H9 (cell line): ENCODE results near the gene NLRP13. TPM values are rescaled to one million over a fixed set of nuclear protein-coding genes. Genes with fewer than 3 reads are reported as not detected.

ENCODE experiments used
- DNase-seq: peaks from one replicate; pipeline ENCODE4 v3.0.0-alpha.2; 2017
- H2AFZ ChIP-seq: one replicate; pipeline ENCODE4 v1.6.1; 2013; ENCODE audit warnings: mild to moderate bottlenecking, low read length, control low read depth, moderate library complexity
- H2AK5ac ChIP-seq: 2 replicates; pipeline ENCODE4 v1.6.1; 2013; ENCODE audit warnings: low read length, control low read depth, mixed read lengths; ENCODE audit not compliant: insufficient read length
- H2BK120ac ChIP-seq: one replicate; pipeline ENCODE4 v1.6.1; 2013; ENCODE audit warnings: low read depth, mild to moderate bottlenecking, low read length, control low read depth, inconsistent platforms; ENCODE audit not compliant: poor library complexity, severe bottlenecking
- H2BK12ac ChIP-seq: 2 replicates; pipeline ENCODE4 v1.6.1; 2013; ENCODE audit warnings: low read length, control low read depth, mixed read lengths, low read depth; ENCODE audit not compliant: insufficient read length
- H2BK15ac ChIP-seq: 2 replicates; pipeline ENCODE4 v1.6.1; 2013; ENCODE audit warnings: low read depth, low read length, control low read depth
- H2BK20ac ChIP-seq: one replicate; pipeline ENCODE4 v1.6.1; 2013; ENCODE audit warnings: low read depth, mild to moderate bottlenecking, low read length, control low read depth, inconsistent platforms; ENCODE audit not compliant: poor library complexity, severe bottlenecking
- H2BK5ac ChIP-seq: 2 replicates; pipeline ENCODE4 v1.6.1; 2013; ENCODE audit warnings: low read length, control low read depth, mixed read lengths; ENCODE audit not compliant: insufficient read length
- H3K14ac ChIP-seq: 2 replicates; pipeline ENCODE4 v1.6.1; 2013; ENCODE audit warnings: low read length, control low read depth; ENCODE audit not compliant: insufficient read depth
- H3K18ac ChIP-seq: 2 replicates; pipeline ENCODE4 v1.6.1; 2013; ENCODE audit warnings: low read depth, mild to moderate bottlenecking, mixed read lengths, low read length, control low read depth; ENCODE audit not compliant: insufficient read length
- H3K23ac ChIP-seq: 2 replicates; pipeline ENCODE4 v1.6.1; 2013; ENCODE audit warnings: low read length, control low read depth, mixed read lengths, low read depth; ENCODE audit not compliant: insufficient read length
- H3K23me2 ChIP-seq: 2 replicates; pipeline ENCODE4 v1.6.1; 2013; ENCODE audit warnings: low read depth, mild to moderate bottlenecking, mixed read lengths, low read length, control low read depth; ENCODE audit not compliant: insufficient read length, poor library complexity, severe bottlenecking
- H3K27ac ChIP-seq: 2 replicates; pipeline ENCODE4 v1.5.1; 2013; ENCODE audit warnings: low read length, control low read depth, mixed read lengths, low read depth; ENCODE audit not compliant: insufficient read length
- H3K27me3 ChIP-seq: 2 replicates; pipeline ENCODE4 v1.6.1; 2013; ENCODE audit warnings: low read length, control low read depth, inconsistent platforms; ENCODE audit not compliant: insufficient read depth
- H3K4ac ChIP-seq: 2 replicates; pipeline ENCODE4 v1.6.1; 2013; ENCODE audit warnings: low read depth, mild to moderate bottlenecking, control low read depth, inconsistent platforms, low read length, moderate library complexity
- H3K4me1 ChIP-seq: 2 replicates; pipeline ENCODE4 v1.6.1; 2013; ENCODE audit warnings: low read length, control low read depth, inconsistent platforms; ENCODE audit not compliant: insufficient read depth
- H3K4me2 ChIP-seq: 2 replicates; pipeline ENCODE4 v1.6.1; 2013; ENCODE audit warnings: low read length, control low read depth, mixed read lengths; ENCODE audit not compliant: insufficient read length, insufficient read depth
- H3K56ac ChIP-seq: 2 replicates; pipeline ENCODE4 v1.6.1; 2013; ENCODE audit warnings: low read depth, mild to moderate bottlenecking, mixed read lengths, low read length, control low read depth; ENCODE audit not compliant: insufficient read length
- H3K79me1 ChIP-seq: 2 replicates; pipeline ENCODE4 v1.6.1; 2013; ENCODE audit warnings: low read depth, mild to moderate bottlenecking, moderate library complexity, low read length, control low read depth, inconsistent platforms; ENCODE audit not compliant: insufficient read depth, poor library complexity, severe bottlenecking
- H3K79me2 ChIP-seq: 2 replicates; pipeline ENCODE4 v1.6.1; 2013; ENCODE audit warnings: low read length, control low read depth, inconsistent platforms; ENCODE audit not compliant: insufficient read depth
- H3K9ac ChIP-seq: 2 replicates; pipeline ENCODE4 v1.6.1; 2013; ENCODE audit warnings: low read length, control low read depth, mixed read lengths; ENCODE audit not compliant: insufficient read length; ENCODE audit errors: extremely low read depth
- H3K9me3 ChIP-seq: one replicate; pipeline ENCODE4 v1.6.1; 2013; ENCODE audit warnings: low read depth, low read length, inconsistent platforms; ENCODE audit not compliant: control insufficient read depth
- H3T11ph ChIP-seq: one replicate; pipeline ENCODE4 v1.6.1; 2013; ENCODE audit warnings: mild to moderate bottlenecking, low read length, control low read depth, inconsistent platforms
- H4K20me1 ChIP-seq: one replicate; pipeline ENCODE4 v1.6.1; 2013; ENCODE audit not compliant: control insufficient read depth, insufficient read length, insufficient read depth
- H4K5ac ChIP-seq: 2 replicates; pipeline ENCODE4 v1.6.1; 2013; ENCODE audit warnings: low read depth, mild to moderate bottlenecking, mixed read lengths, low read length, control low read depth; ENCODE audit not compliant: insufficient read length
- H4K8ac ChIP-seq: replicated peaks from 2 replicates; pipeline ENCODE4 v1.6.1; 2013; ENCODE audit warnings: low read length, control low read depth, mixed read lengths, low read depth; ENCODE audit not compliant: insufficient read length
- H4K91ac ChIP-seq: 2 replicates; pipeline ENCODE4 v1.6.1; 2013; ENCODE audit warnings: low read depth, mild to moderate bottlenecking, moderate library complexity, mixed read lengths, low read length, control low read depth; ENCODE audit not compliant: insufficient read length
- H3K27ac Mint-ChIP-seq, 3 experiments: 2 replicates in 2 of 3; 3 replicates in 1 of 3; pipeline ENCODE4 v1.8.0; 2020 to 2021; ENCODE audit warnings: mixed read lengths in 3 of 3, mild to moderate bottlenecking in 1 of 3, moderate library complexity in 1 of 3
- H3K27me3 Mint-ChIP-seq: 2 replicates; pipeline ENCODE4 v1.8.0; 2021; ENCODE audit warnings: low read depth, mild to moderate bottlenecking, moderate library complexity, mixed read lengths
- H3K36me3 Mint-ChIP-seq, 3 experiments: 2 replicates in 2 of 3; 3 replicates in 1 of 3; pipeline ENCODE4 v1.8.0; 2020 to 2021; ENCODE audit warnings: low read depth in 3 of 3, mixed read lengths in 3 of 3; ENCODE audit not compliant: insufficient read depth in 1 of 3
- H3K4me1 Mint-ChIP-seq, 2 experiments: 2 replicates each; pipeline ENCODE4 v1.8.0; 2020; ENCODE audit warnings: mixed read lengths in 2 of 2
- H3K4me3 Mint-ChIP-seq, 2 experiments: 2 replicates in 1 of 2; 3 replicates in 1 of 2; pipeline ENCODE4 v1.8.0; 2020 to 2021; ENCODE audit warnings: mild to moderate bottlenecking in 2 of 2, mixed read lengths in 2 of 2, moderate library complexity in 1 of 2
- H3K9me3 Mint-ChIP-seq, 2 experiments: 2 replicates in 1 of 2; 3 replicates in 1 of 2; pipeline ENCODE4 v1.8.0; 2020; ENCODE audit warnings: mild to moderate bottlenecking in 2 of 2, mixed read lengths in 2 of 2, moderate library complexity in 1 of 2
- CTCF ChIP-seq: fragments of 200-600 bp; sonication (generic); conservative IDR thresholded peaks from 3 replicates; pipeline ENCODE4 v1.8.0; 2021; ENCODE audit warnings: antibody characterized with exemption, mild to moderate bottlenecking
- WGBS: extraction: QIAGEN DNeasy Blood & Tissue Kit; methylation state at CpG from one replicate; pipeline ENCODE4 v1.1.7; 2013; ENCODE audit warnings: missing lambda C conversion rate, low lambda C conversion rate, mixed read lengths; ENCODE audit not compliant: insufficient read length; ENCODE audit errors: extremely low coverage; 5-methylcytosine and 5-hydroxymethylcytosine counted together
- total RNA-seq: library from RNA; stranded (reverse); gene quantifications from 2 replicates; pipeline ENCODE4 v1.2.1, GENCODE V29; 2021

Gene NLRP13
- total RNA-seq, 1 experiment from 2014 or later = not detected

- no peaks in the 10 kb centered on the region for H3K27me3 ChIP-seq
- no peak overlapping the region for H2BK5ac ChIP-seq
- H2BK120ac ChIP-seq = no peak overlapping the region
- H3K9me3 ChIP-seq = peaks cover 95% of the 10 kb centered on the region
- H3K4me1 Mint-ChIP-seq = no peaks in the 10 kb centered on the region
- no peak overlapping the region for H3K27ac ChIP-seq
- H3K14ac ChIP-seq = no peak overlapping the region
- H3K23me2 ChIP-seq = no peaks in the 10 kb centered on the region
- H3K79me2 ChIP-seq = no peaks in the 10 kb centered on the region
- H3K56ac ChIP-seq = no peak overlapping the region
- no peak for TF ChIP-seq CTCF
- no peak for DNase-seq
- no peak overlapping the region for H4K8ac ChIP-seq
- no peaks in the 10 kb centered on the region; the same call in none of the 2 replicates for H3K27me3 Mint-ChIP-seq
- no peak overlapping the region for H3K27ac Mint-ChIP-seq
- no peak overlapping the region for H2AFZ ChIP-seq
- H2BK20ac ChIP-seq = no peak overlapping the region
- H4K91ac ChIP-seq = no peak overlapping the region
- peaks cover 89 to 95% of the 10 kb centered on the region in 2 experiments for H3K9me3 Mint-ChIP-seq
- H2BK15ac ChIP-seq = no peak overlapping the region
- no peak overlapping the region for H3T11ph ChIP-seq
- no peaks in the 10 kb centered on the region for H3K4me1 ChIP-seq
- H3K18ac ChIP-seq = no peak overlapping the region
- no CpG with 5 or more reads among the region's 3 CpGs for WGBS
- no peak overlapping the region for H3K4ac ChIP-seq
- no peak overlapping the region for H3K9ac ChIP-seq
- H4K5ac ChIP-seq = no peak overlapping the region
- H3K4me2 ChIP-seq = no peak overlapping the region
- H2BK12ac ChIP-seq = no peak overlapping the region
- peaks cover 3 to 24% (median 6%) of the 10 kb centered on the region in 3 experiments; a peak in 5 of 7 replicates for H3K36me3 Mint-ChIP-seq
- no peak overlapping the region for H2AK5ac ChIP-seq
- no peaks in the 10 kb centered on the region for H4K20me1 ChIP-seq
- H3K79me1 ChIP-seq = no peaks in the 10 kb centered on the region
- H3K23ac ChIP-seq = no peak overlapping the region
- no peak overlapping the region for H3K4me3 Mint-ChIP-seq
Observed at GRCh38 chr19:55907746-55908145, 24.4 kb downstream of the NLRP13 start.
